ENCODE data around the gene SPPL2C. TPM values are rescaled to one million over a fixed set of nuclear protein-coding genes. Genes with fewer than 3 reads are reported as not detected.

The SPPL2C gene
- total RNA-seq, 3 donors from 2014 or later = not detected

DNA sequence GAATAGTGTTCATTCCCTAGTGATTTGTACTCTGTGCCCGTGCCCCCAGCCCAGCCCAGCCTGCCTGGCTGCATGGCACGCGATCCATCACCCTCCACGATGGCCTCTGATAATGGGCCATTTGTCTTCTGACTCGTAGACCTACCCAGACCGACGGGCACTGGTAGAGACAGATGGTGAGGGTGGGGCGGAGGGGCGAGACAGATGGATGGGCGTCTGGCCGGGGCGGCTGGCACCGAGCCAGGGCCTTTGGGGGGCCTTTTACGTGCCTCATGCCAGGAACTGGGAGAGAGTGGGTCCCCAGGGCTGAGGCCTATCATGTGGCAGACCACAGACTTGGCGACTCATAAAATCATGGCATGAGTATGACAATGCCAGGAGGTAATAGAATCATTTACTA, 35.2 kb upstream of the SPPL2C start:
- H3K27me3 ChIP-seq = no peaks in the 10 kb centered on the region
- intact Hi-C loops (cut with DNase I; ENCODE audit: low total_unique reads) = no loop called here
- TF ChIP-seq POLR2AphosphoS5 (IDR thresholded peaks at IDR 0.05) (no peak), POLR2A (IDR thresholded peaks at IDR 0.05) (no peak)
- TF ChIP-seq, protein P1, sequence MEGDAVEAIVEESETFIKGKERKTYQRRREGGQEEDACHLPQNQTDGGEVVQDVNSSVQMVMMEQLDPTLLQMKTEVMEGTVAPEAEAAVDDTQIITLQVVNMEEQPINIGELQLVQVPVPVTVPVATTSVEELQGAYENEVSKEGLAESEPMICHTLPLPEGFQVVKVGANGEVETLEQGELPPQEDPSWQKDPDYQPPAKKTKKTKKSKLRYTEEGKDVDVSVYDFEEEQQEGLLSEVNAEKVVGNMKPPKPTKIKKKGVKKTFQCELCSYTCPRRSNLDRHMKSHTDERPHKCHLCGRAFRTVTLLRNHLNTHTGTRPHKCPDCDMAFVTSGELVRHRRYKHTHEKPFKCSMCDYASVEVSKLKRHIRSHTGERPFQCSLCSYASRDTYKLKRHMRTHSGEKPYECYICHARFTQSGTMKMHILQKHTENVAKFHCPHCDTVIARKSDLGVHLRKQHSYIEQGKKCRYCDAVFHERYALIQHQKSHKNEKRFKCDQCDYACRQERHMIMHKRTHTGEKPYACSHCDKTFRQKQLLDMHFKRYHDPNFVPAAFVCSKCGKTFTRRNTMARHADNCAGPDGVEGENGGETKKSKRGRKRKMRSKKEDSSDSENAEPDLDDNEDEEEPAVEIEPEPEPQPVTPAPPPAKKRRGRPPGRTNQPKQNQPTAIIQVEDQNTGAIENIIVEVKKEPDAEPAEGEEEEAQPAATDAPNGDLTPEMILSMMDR (IDR thresholded peaks at IDR 0.05) = no peak

DNA sequence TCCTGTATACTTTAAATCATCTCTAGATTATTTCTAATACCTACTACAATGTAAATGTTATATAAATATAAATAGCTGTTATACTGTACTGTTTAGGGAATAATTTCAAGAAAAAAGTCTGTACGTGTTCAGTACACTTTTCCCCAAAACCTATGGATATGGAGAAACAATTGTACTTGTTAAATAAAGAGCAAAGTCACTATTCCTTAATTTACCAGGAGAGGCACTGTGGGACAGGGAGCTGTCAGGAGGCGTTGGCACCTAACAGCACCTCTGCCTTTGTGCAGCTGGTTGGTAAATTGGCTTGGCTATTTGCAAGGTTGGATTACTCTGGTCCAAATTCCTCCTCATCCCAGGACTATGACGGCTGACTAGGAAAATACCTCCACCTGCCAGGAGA, 32.6 kb upstream of the SPPL2C start:
- intact Hi-C loops (cut with DNase I; ENCODE audit: low total_unique reads) = no loop called here
- H3K4me1 ChIP-seq = no peaks in the 10 kb centered on the region
- no peaks in the 10 kb centered on the region for H3K36me3 ChIP-seq
- H3K4me3 ChIP-seq = no peak overlapping the region
- no peak overlapping the region for H3K27ac ChIP-seq
- H3K27me3 ChIP-seq = no peaks in the 10 kb centered on the region
- no peak for TF ChIP-seq POLR2AphosphoS5 (IDR thresholded peaks at IDR 0.05)
- no peak for TF ChIP-seq POLR2A (IDR thresholded peaks at IDR 0.05)
- TF ChIP-seq, protein P1 (IDR thresholded peaks at IDR 0.05) = no peak
- H3K9me3 ChIP-seq = no peaks in the 10 kb centered on the region
- no peak for DNase-seq (ENCODE audit: low spot score in 2 of 2)

More for the DNA sequence above, 35.2 kb upstream of the SPPL2C start:
- H3K36me3 ChIP-seq = no peaks in the 10 kb centered on the region
- no peaks in the 10 kb centered on the region for H3K9me3 ChIP-seq
- no peak overlapping the region for H3K4me3 ChIP-seq
- DNase-seq (ENCODE audit: low spot score in 2 of 2) = no peak
- H3K4me1 ChIP-seq = no peaks in the 10 kb centered on the region
- no peak overlapping the region for H3K27ac ChIP-seq

DNA sequence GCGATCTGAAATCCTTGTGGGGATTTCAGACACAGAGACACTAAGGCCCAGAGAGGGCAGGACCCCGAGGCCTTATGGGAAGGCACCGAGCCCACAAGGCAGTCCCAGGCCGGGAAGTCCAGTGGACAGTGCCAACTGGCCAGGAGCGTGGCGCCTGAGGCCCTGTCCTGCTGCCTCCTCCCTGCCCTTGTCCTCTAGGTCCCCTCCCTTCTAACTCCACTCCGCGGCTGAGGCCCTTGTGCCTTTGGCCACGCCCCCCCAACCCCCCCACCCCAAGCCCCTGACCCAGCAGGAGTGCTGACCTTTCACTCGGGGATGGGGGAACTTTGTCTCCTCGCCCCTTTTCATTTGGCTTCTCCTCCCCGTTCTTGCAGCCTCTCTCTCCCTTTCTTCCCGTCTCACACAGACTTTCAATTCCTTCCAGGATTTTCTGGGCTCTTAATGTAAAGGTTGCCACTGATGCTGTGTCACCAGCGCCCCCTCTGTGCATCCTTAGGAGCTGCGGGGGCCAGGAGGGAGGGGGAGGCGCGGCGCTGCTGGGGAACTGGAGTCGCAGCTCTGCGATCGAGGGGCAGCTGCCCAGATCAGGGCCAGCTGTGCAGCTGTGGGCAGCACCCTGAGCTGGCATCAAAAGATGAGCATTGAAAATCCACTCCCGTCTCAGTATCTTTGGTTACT, 31.5 kb upstream of the SPPL2C start:
- no peaks in the 10 kb centered on the region for H3K36me3 ChIP-seq
- TF ChIP-seq, protein P1 (IDR thresholded peaks at IDR 0.05) = no peak
- no peak for TF ChIP-seq POLR2AphosphoS5 (IDR thresholded peaks at IDR 0.05)
- TF ChIP-seq POLR2A (IDR thresholded peaks at IDR 0.05) = no peak
- no peaks in the 10 kb centered on the region for H3K4me1 ChIP-seq
- no peaks in the 10 kb centered on the region for H3K27me3 ChIP-seq
- intact Hi-C loops (cut with DNase I; ENCODE audit: low total_unique reads) = no loop called here
- DNase-seq (ENCODE audit: low spot score in 2 of 2) = no peak
- H3K4me3 ChIP-seq = no peak overlapping the region
- H3K27ac ChIP-seq = no peak overlapping the region
- no peaks in the 10 kb centered on the region for H3K9me3 ChIP-seq

DNA sequence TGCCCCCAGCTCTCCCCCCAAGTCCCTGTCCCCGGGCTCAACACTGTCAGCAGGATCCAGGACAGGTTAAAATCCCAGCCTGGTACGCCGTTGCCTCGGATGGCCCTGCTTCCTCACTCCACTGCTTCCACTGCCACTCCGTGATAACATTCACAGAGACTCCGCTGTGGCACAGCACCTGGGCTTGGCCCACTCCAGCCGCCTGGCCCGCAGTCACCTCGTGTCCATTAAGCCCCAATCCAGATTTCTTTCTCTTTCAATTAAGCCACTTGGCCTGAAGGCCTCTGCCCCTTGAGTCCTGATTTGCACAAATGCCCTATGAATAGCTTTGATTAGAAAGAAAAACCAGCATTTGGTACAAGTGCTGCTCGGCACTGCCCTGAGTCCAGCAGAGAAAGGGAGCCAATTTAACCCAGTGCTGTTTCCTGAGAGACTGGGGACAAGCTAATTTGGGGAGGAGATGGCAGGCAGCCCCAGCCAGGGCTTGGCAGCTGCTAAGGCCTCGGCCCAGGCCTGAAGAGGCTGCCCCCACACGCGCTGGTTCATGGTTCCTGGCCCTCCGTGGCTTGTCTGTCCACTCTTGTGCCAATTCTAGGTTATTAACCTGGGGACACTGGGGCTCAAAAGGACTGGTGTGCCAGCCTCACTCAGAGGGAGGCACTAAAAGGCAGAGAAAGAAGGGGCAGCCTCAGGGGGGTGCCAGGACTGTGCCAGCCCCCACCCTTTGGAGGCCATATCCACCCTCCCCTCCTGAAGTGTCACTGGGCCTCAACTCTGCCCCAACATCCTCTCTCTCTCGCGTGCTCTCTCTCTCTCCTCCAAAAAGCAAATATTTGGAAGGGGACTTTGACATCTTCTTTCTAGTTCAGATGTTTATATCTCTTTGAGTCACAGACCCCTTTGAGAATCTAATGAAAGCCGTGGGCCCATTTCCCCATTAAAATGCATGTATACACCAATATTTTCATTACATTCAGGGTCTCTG, 29.8 kb upstream of the SPPL2C start:
- DNase-seq (ENCODE audit: low spot score in 2 of 2) = no peak
- Histone ChIP-seq H3K36me3 (no peaks in the 10 kb centered on the region), H3K4me3 (no peak overlapping the region), H3K9me3 (no peaks in the 10 kb centered on the region), H3K27ac (no peak overlapping the region), H3K27me3 (no peaks in the 10 kb centered on the region), H3K4me1 (no peaks in the 10 kb centered on the region)
- intact Hi-C loops (cut with DNase I; ENCODE audit: low total_unique reads) = no loop called here
- no peak for TF ChIP-seq POLR2A (IDR thresholded peaks at IDR 0.05)
- TF ChIP-seq, protein P1 (IDR thresholded peaks at IDR 0.05) = no peak

DNA sequence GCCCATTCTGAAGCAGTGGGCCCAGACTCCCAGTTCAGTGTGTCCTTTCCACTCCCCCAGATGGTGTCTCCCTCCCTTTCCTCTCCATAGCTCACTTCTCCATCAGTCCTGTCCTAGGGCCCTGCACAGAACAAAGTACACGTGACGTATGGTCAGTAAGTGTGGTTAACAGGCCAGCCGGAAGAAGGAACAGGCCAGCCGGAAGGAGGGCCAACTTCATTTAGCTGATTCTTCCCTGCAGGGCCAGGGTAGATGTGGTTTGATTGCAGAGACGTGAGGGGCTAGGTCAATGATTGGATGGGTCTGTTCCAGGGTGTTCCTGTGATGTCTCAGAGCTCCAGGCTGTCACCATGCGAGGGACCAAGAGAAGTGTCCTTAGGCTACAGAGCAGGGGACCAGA, 28.9 kb upstream of the SPPL2C start:
- no peak for DNase-seq (ENCODE audit: low spot score in 2 of 2)
- TF ChIP-seq, protein P1 (IDR thresholded peaks at IDR 0.05) = no peak
- TF ChIP-seq POLR2A (IDR thresholded peaks at IDR 0.05) (no peak), POLR2AphosphoS5 (IDR thresholded peaks at IDR 0.05) (no peak)
- Histone ChIP-seq H3K36me3 (no peaks in the 10 kb centered on the region), H3K9me3 (no peaks in the 10 kb centered on the region), H3K4me3 (no peak overlapping the region), H3K27me3 (no peaks in the 10 kb centered on the region), H3K4me1 (no peaks in the 10 kb centered on the region), H3K27ac (no peak overlapping the region)
- intact Hi-C loops (cut with DNase I; ENCODE audit: low total_unique reads) = no loop called here

Measured in breast epithelium (tissue), 4 donors.